DND-41 (cell line): Measurements from ENCODE around the gene SLC2A11.

Experiments used
- ATAC-seq: fragments of 200-7000 bp; cut with Tn5 transposase; 3 replicates; pipeline ENCODE4 v1.9.1; 2021; ENCODE audit warnings: low read depth; ENCODE audit not compliant: insufficient read depth
- DNase-seq: peaks from one replicate; pipeline ENCODE4 v3.0.0-alpha.2; 2020
- H2AFZ ChIP-seq: 2 replicates; pipeline ENCODE4 v1.6.0; 2012; ENCODE audit warnings: low read depth, low read length
- H3K27ac ChIP-seq: 2 replicates; pipeline ENCODE4 v1.5.1; 2012; ENCODE audit warnings: low read length, inconsistent platforms
- H3K27me3 ChIP-seq: fragments of 200-600 bp; sonication (generic); 2 replicates; pipeline ENCODE4 v1.6.0; 2012; ENCODE audit warnings: low read length, mild to moderate bottlenecking, inconsistent platforms; ENCODE audit not compliant: insufficient read depth, poor library complexity
- H3K36me3 ChIP-seq: 2 replicates; pipeline ENCODE4 v1.5.1; 2012; ENCODE audit warnings: low read length, inconsistent platforms; ENCODE audit not compliant: insufficient read depth
- H3K4me1 ChIP-seq: 2 replicates; pipeline ENCODE4 v1.5.1; 2012; ENCODE audit warnings: mild to moderate bottlenecking, low read length; ENCODE audit not compliant: insufficient read depth
- H3K4me2 ChIP-seq: 2 replicates; pipeline ENCODE4 v1.6.0; 2012; ENCODE audit warnings: mild to moderate bottlenecking, moderate library complexity, low read length, inconsistent platforms; ENCODE audit not compliant: insufficient read depth
- H3K4me3 ChIP-seq, 2 experiments: fragments of 200-600 bp in 1 of 2; shearing (Covaris generic) in 1 of 2; 2 replicates each; pipeline ENCODE4 v1.5.1; 2012 to 2016; ENCODE audit warnings: inconsistent platforms in 2 of 2, low read length in 2 of 2, mild to moderate bottlenecking in 2 of 2, low read depth in 1 of 2, moderate library complexity in 1 of 2
- H3K79me2 ChIP-seq: 2 replicates; pipeline ENCODE4 v1.6.0; 2012; ENCODE audit warnings: low read length, inconsistent platforms; ENCODE audit not compliant: insufficient read depth
- H3K9ac ChIP-seq: 2 replicates; pipeline ENCODE4 v1.6.0; 2012; ENCODE audit warnings: low read depth, mild to moderate bottlenecking, inconsistent platforms, low read length, moderate library complexity
- H3K9me3 ChIP-seq: 2 replicates; pipeline ENCODE4 v1.5.1; 2012; ENCODE audit warnings: low read length, moderate library complexity, mild to moderate bottlenecking, inconsistent platforms; ENCODE audit not compliant: insufficient read depth, severe bottlenecking
- H4K20me1 ChIP-seq: 2 replicates; pipeline ENCODE4 v1.6.0; 2012; ENCODE audit warnings: low read length; ENCODE audit not compliant: insufficient read depth
- CTCF ChIP-seq: IDR thresholded peaks from 2 replicates; pipeline ENCODE4 v1.5.1; 2012; ENCODE audit warnings: borderline replicate concordance, low read length, moderate library complexity, mild to moderate bottlenecking; ENCODE audit not compliant: poor library complexity, severe bottlenecking; ENCODE audit errors: extremely low read depth
- EZH2 ChIP-seq: IDR thresholded peaks from 3 replicates; pipeline ENCODE4 v1.6.1; 2012; ENCODE audit warnings: borderline replicate concordance, low read depth, mild to moderate bottlenecking, moderate library complexity, low read length, inconsistent platforms; ENCODE audit not compliant: severe bottlenecking

Gene SLC2A11

GRCh38 chr22:23820748-23821211 lies 36.9 kb upstream of the SLC2A11 start:
- no peak overlapping the region for H3K4me3 ChIP-seq
- ATAC-seq (peak; percentile 56; the same call in 1 of the 3 replicates), DNase-seq (no peak)
- no peak overlapping the region for H3K9ac ChIP-seq
- peaks cover 13% of the 10 kb centered on the region for H3K4me1 ChIP-seq
- no peak for TF ChIP-seq CTCF
- TF ChIP-seq EZH2: no peak
- H3K9me3 ChIP-seq: no peaks in the 10 kb centered on the region
- H3K27ac ChIP-seq: peak overlapping the region; percentile 42; the same call in 1 of the 2 replicates
- peaks cover 97% of the 10 kb centered on the region for H3K36me3 ChIP-seq
- H2AFZ ChIP-seq: no peak overlapping the region
- H4K20me1 ChIP-seq: peaks cover 4% of the 10 kb centered on the region
- H3K79me2 ChIP-seq: no peaks in the 10 kb centered on the region
- no peak overlapping the region for H3K4me2 ChIP-seq
- no peaks in the 10 kb centered on the region for H3K27me3 ChIP-seq

- H3K4me1 ChIP-seq: peaks cover 27% of the 10 kb centered on the region
- TF ChIP-seq EZH2: no peak
- no peak for TF ChIP-seq CTCF
- no peaks in the 10 kb centered on the region for H3K79me2 ChIP-seq
- H3K4me3 ChIP-seq: no peak overlapping the region
- no peak for ATAC-seq
- H3K4me2 ChIP-seq: no peak overlapping the region
- H3K9ac ChIP-seq: no peak overlapping the region
- H3K36me3 ChIP-seq: peaks cover 97% of the 10 kb centered on the region
- H4K20me1 ChIP-seq: peaks cover 8% of the 10 kb centered on the region
- no peaks in the 10 kb centered on the region for H3K9me3 ChIP-seq
- no peak for DNase-seq
- no peaks in the 10 kb centered on the region for H3K27me3 ChIP-seq
- no peak overlapping the region for H2AFZ ChIP-seq
- no peak overlapping the region for H3K27ac ChIP-seq
Observed at GRCh38 chr22:23822101-23822671, 35.5 kb upstream of the SLC2A11 start.

GRCh38 chr22:23823331-23823791 lies 34.3 kb upstream of the SLC2A11 start:
- H3K27ac ChIP-seq: no peak overlapping the region
- no peaks in the 10 kb centered on the region for H3K27me3 ChIP-seq
- DNase-seq (no peak), ATAC-seq (no peak)
- H4K20me1 ChIP-seq: peaks cover 12% of the 10 kb centered on the region
- H3K4me1 ChIP-seq: peaks cover 31% of the 10 kb centered on the region
- H2AFZ ChIP-seq: no peak overlapping the region
- no peak overlapping the region for H3K4me3 ChIP-seq
- H3K9ac ChIP-seq: no peak overlapping the region
- H3K79me2 ChIP-seq: peaks cover 5% of the 10 kb centered on the region; the same call in 1 of the 2 replicates
- H3K36me3 ChIP-seq: peaks cover 94% of the 10 kb centered on the region
- H3K4me2 ChIP-seq: no peak overlapping the region
- TF ChIP-seq CTCF (no peak), EZH2 (no peak)
- no peaks in the 10 kb centered on the region for H3K9me3 ChIP-seq
